Fibroblast of lung (primary cell): ENCODE results near the gene SLC4A5. TPM values are rescaled to one million over a fixed set of nuclear protein-coding genes. Genes with fewer than 3 reads are reported as not detected.

ENCODE experiments used
- DNase-seq, 2 donors: peaks; one replicate each; pipeline versions ENCODE4 v3.0.0 to v3.0.0-alpha.2; 2010; ENCODE audit warnings: low read depth in 2 of 2
- H2AFZ ChIP-seq: 2 replicates; pipeline ENCODE4 v1.5.1; 2012; ENCODE audit warnings: low read length, control low read depth, inconsistent platforms
- H3K27ac ChIP-seq: 2 replicates; pipeline ENCODE4 v1.5.1; 2011; ENCODE audit warnings: low read length, control low read depth; ENCODE audit not compliant: insufficient read depth
- H3K27me3 ChIP-seq: 2 replicates; pipeline ENCODE4 v1.5.1; 2011; ENCODE audit warnings: mild to moderate bottlenecking, low read length; ENCODE audit not compliant: control insufficient read depth, insufficient read depth
- H3K36me3 ChIP-seq: 2 replicates; pipeline ENCODE4 v1.5.1; 2011; ENCODE audit warnings: low read length; ENCODE audit not compliant: control insufficient read depth, insufficient read depth
- H3K4me1 ChIP-seq: 2 replicates; pipeline ENCODE4 v1.5.1; 2011; ENCODE audit warnings: low read length; ENCODE audit not compliant: control insufficient read depth, insufficient read depth; ENCODE audit errors: extremely low read depth
- H3K4me2 ChIP-seq: 2 replicates; pipeline ENCODE4 v1.5.1; 2011; ENCODE audit warnings: low read length, control low read depth; ENCODE audit not compliant: insufficient read depth; ENCODE audit errors: extremely low read depth
- H3K4me3 ChIP-seq, 4 experiments: fragments of 200-600 bp in 1 of 4; sonication (generic) in 1 of 4; replicated peaks in 1 of 4; 2 replicates each; pipeline ENCODE4 v1.5.1; 2011 to 2016; ENCODE audit warnings: low read length in 4 of 4, low read depth in 3 of 4, mild to moderate bottlenecking in 3 of 4, control low read depth in 2 of 4, inconsistent platforms in 1 of 4, mixed read lengths in 1 of 4; ENCODE audit not compliant: insufficient read depth in 1 of 4; ENCODE audit errors: control extremely low read depth in 1 of 4
- H3K79me2 ChIP-seq: 2 replicates; pipeline ENCODE4 v1.5.1; 2012; ENCODE audit warnings: mild to moderate bottlenecking, low read length, inconsistent platforms; ENCODE audit not compliant: control insufficient read depth, insufficient read depth
- H3K9ac ChIP-seq: 2 replicates; pipeline ENCODE4 v1.5.1; 2011; ENCODE audit warnings: mild to moderate bottlenecking, low read length, control low read depth; ENCODE audit not compliant: insufficient read depth
- H3K9me3 ChIP-seq: 2 replicates; pipeline ENCODE4 v1.5.1; 2012; ENCODE audit warnings: low read depth, low read length; ENCODE audit not compliant: control insufficient read depth, insufficient read depth
- H4K20me1 ChIP-seq: 2 replicates; pipeline ENCODE4 v1.5.1; 2011; ENCODE audit warnings: low read length; ENCODE audit not compliant: control insufficient read depth, insufficient read depth; ENCODE audit errors: extremely low read depth
- EZH2 ChIP-seq: IDR thresholded peaks from 2 replicates; pipeline ENCODE4 v1.5.1; 2012; ENCODE audit warnings: low read length, control low read depth, mild to moderate bottlenecking; ENCODE audit errors: missing control alignments
- polyA plus RNA-seq, 2 donors: library from polyadenylated mRNA; depleted of rRNA in 1 of 2; stranded (reverse) in 1 of 2; unstranded in 1 of 2; fragments of >200 nt; gene quantifications; 2 replicates each; pipeline ENCODE4 v1.2.1, GENCODE V29; 2011 to 2012; ENCODE audit warnings: missing spikeins in 1 of 2
- total RNA-seq: library from RNA; depleted of rRNA; stranded (reverse); fragments of >200 nt; gene quantifications from 2 replicates; pipeline ENCODE4 v1.2.1, GENCODE V29; 2014
- TF ChIP-seq, protein P1 (sequence below), 2 donors: IDR thresholded peaks in 1 of 2; conservative IDR thresholded peaks in 1 of 2; 1 replicate in 1 of 2; 2 replicates in 1 of 2; pipeline ENCODE4 v1.5.1; 2011 to 2012; ENCODE audit warnings: low read length in 2 of 2, control low read depth in 1 of 2, inconsistent platforms in 1 of 2, low read depth in 1 of 2, mild to moderate bottlenecking in 1 of 2

SLC4A5 gene
- total and polyA plus RNA-seq, 2 donors (not counting 1 experiment from before 2014, with no cell fraction given), result 0.12 to 0.17 TPM

DNA sequence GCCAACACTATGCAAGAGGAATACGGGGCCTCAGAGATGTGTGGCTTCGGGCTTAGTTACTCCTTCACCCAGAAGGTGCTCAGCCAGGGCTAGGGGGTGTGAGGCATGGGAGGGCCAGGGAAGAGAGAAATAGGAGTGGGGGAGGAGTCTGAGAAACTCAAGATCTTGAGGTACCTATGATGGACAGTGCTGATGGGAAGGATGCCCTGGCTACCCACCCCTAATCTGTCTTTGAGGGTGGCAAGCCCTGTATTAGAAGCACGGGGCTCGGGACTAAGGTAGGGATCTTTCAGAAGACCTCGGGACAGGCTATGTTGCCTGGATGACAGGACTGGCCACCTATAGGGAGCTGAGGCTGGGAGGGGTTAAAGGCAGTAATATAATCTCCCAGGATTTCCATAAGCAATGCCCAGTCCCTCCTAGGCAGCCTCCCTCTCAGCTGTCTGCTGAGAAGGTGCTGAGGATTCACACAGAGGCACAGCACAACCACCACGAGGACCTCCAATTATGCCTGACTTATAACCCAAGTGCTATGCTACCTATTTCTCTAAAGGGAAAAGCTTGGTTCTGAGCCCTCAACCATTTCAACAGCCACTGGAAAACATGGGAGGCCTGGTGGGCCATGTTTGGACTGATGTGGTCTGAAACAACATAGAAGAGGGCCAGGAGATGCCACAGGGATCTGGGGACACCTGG, 121.5 kb downstream of the SLC4A5 start:
- H3K4me3 ChIP-seq, result no peak overlapping the region
- no peaks in the 10 kb centered on the region for H3K4me1 ChIP-seq
- H2AFZ ChIP-seq, result no peak overlapping the region
- H3K9ac ChIP-seq, result no peak overlapping the region
- DNase-seq, result no peak
- H3K79me2 ChIP-seq, result no peaks in the 10 kb centered on the region
- H3K9me3 ChIP-seq, result no peaks in the 10 kb centered on the region
- TF ChIP-seq, protein P1, sequence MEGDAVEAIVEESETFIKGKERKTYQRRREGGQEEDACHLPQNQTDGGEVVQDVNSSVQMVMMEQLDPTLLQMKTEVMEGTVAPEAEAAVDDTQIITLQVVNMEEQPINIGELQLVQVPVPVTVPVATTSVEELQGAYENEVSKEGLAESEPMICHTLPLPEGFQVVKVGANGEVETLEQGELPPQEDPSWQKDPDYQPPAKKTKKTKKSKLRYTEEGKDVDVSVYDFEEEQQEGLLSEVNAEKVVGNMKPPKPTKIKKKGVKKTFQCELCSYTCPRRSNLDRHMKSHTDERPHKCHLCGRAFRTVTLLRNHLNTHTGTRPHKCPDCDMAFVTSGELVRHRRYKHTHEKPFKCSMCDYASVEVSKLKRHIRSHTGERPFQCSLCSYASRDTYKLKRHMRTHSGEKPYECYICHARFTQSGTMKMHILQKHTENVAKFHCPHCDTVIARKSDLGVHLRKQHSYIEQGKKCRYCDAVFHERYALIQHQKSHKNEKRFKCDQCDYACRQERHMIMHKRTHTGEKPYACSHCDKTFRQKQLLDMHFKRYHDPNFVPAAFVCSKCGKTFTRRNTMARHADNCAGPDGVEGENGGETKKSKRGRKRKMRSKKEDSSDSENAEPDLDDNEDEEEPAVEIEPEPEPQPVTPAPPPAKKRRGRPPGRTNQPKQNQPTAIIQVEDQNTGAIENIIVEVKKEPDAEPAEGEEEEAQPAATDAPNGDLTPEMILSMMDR (conservative IDR thresholded peaks at IDR 0.05 in 1 of 2, IDR thresholded peaks at IDR 0.05 in 1 of 2; ENCODE audit: low read depth in 1 of 2, low read length in 2 of 2), result no peak
- TF ChIP-seq EZH2, result no peak
- no peaks in the 10 kb centered on the region for H3K36me3 ChIP-seq
- no peaks in the 10 kb centered on the region for H4K20me1 ChIP-seq
- no peaks in the 10 kb centered on the region for H3K27me3 ChIP-seq
- no peak overlapping the region for H3K4me2 ChIP-seq
- H3K27ac ChIP-seq, result no peak overlapping the region

DNA sequence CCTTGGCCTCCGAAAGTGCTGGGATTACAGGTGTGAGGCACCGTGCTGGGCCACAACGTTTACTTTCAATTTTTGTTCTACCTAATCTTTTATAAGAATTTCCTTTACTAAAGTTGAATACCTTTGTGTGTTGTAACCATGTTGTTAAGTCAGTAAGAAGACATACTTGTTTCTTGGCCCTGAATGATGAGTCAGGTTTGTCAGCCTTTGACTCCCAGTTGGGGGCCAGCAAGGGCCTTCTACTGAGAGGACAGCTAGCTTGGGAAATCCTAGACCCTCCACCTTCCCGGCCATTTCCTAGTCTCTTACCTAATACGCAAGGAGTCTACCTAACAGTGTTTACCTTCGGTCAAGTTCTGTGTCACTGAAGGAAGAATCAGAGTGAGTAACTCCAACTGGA, 122.1 kb downstream of the SLC4A5 start:
- no peaks in the 10 kb centered on the region for H3K36me3 ChIP-seq
- H2AFZ ChIP-seq, result no peak overlapping the region
- no peak for DNase-seq
- no peaks in the 10 kb centered on the region for H3K4me1 ChIP-seq
- H4K20me1 ChIP-seq, result no peaks in the 10 kb centered on the region
- H3K79me2 ChIP-seq, result no peaks in the 10 kb centered on the region
- H3K9ac ChIP-seq, result no peak overlapping the region
- H3K4me2 ChIP-seq, result no peak overlapping the region
- no peak for TF ChIP-seq EZH2
- TF ChIP-seq, protein P1 (conservative IDR thresholded peaks at IDR 0.05 in 1 of 2, IDR thresholded peaks at IDR 0.05 in 1 of 2; ENCODE audit: low read depth in 1 of 2, low read length in 2 of 2), result no peak
- H3K4me3 ChIP-seq, result no peak overlapping the region
- H3K27ac ChIP-seq, result no peak overlapping the region
- H3K9me3 ChIP-seq, result no peaks in the 10 kb centered on the region
- H3K27me3 ChIP-seq, result no peaks in the 10 kb centered on the region

DNA sequence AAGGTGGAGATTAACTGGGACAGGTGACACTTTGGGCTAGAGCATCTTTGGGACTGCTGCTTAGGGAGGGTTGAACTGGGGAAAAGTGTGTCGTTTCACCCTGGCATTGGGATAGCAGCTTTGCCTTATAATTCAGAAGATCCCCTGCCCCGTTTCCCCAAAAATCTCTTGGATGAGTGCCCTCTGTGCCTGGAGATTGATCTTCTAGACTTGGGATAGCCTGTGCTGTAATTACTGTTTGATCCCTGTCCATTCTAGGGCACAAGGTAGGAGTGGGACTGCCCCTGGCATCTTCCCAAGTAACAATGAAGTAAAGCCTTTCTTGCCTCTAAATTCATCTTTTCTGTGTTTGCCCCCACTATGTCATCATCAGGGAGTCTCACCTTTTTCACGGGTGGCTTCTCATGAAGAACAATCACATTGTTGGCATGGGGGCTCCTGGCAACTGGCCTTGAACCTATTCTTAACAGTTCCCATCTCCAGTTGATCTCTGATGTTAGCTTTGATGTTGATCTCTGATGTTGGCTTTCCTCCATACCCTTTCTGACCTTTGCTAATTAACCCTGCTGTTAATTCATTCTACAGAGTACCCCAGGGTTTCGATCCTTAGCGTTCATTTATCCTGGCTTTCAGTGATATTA, 123.2 kb downstream of the SLC4A5 start:
- Histone ChIP-seq H3K36me3 (no peaks in the 10 kb centered on the region), H3K27me3 (no peaks in the 10 kb centered on the region), H2AFZ (no peak overlapping the region), H3K4me2 (no peak overlapping the region), H3K9me3 (no peaks in the 10 kb centered on the region), H3K4me3 (no peak overlapping the region), H3K4me1 (no peaks in the 10 kb centered on the region), H4K20me1 (no peaks in the 10 kb centered on the region), H3K27ac (no peak overlapping the region), H3K9ac (no peak overlapping the region), H3K79me2 (no peaks in the 10 kb centered on the region)
- DNase-seq, result no peak
- TF ChIP-seq, protein P1 (conservative IDR thresholded peaks at IDR 0.05 in 1 of 2, IDR thresholded peaks at IDR 0.05 in 1 of 2; ENCODE audit: low read depth in 1 of 2, low read length in 2 of 2), result no peak
- no peak for TF ChIP-seq EZH2
